H1 (cell line): ENCODE measurements around the gene CRTC3. TPM values are rescaled to one million over a fixed set of nuclear protein-coding genes. Genes with fewer than 3 reads are reported as not detected.
"Not testable (repeated sequence)": the region's sequence is repeated elsewhere in the genome, so short reads cannot be mapped to it uniquely, and the experiment has no call there.

Experiments used
- CTCF ChIA-PET: fragments of 300-600 bp; sonication (Branson Sonifier 250); formaldehyde crosslinking; loops from one replicate; lab custom pipeline; 2021; ENCODE audit not compliant: partially characterized antibody; lab: Charles Lee
- POLR2A ChIA-PET: fragments of 300-600 bp; sonication (Branson Sonifier 250); formaldehyde crosslinking; loops from one replicate; lab custom pipeline; 2021; ENCODE audit warnings: inconsistent platforms; ENCODE audit not compliant: partially characterized antibody; lab: Charles Lee
- DNase-seq, 2 experiments: peaks; one replicate each; pipeline versions ENCODE4 v3.0.0 to v3.0.0-alpha.2; 2010 to 2022; ENCODE audit warnings: low spot score in 2 of 2, low read depth in 1 of 2, mixed read lengths in 1 of 2
- FAIRE-seq: peaks from 2 replicates; lab custom pipeline; 2011; peaks lifted over from hg19 to GRCh38; lab: Jason Lieb, UNC
- H2AFZ ChIP-seq: 2 replicates; pipeline ENCODE4 v1.8.1; 2012; ENCODE audit warnings: low read length, inconsistent platforms
- H2AK5ac ChIP-seq: 2 replicates; pipeline ENCODE4 v1.6.1; 2013; ENCODE audit warnings: low read depth, low read length
- H2BK120ac ChIP-seq: replicated peaks from 2 replicates; pipeline ENCODE3; 2013; ENCODE audit warnings: low read depth, low read length, inconsistent platforms
- H2BK12ac ChIP-seq: 2 replicates; pipeline ENCODE4 v1.6.1; 2013; ENCODE audit warnings: low read depth, low read length
- H2BK15ac ChIP-seq: 2 replicates; pipeline ENCODE4 v1.6.1; 2013; ENCODE audit warnings: low read length
- H2BK20ac ChIP-seq: 2 replicates; pipeline ENCODE4 v1.6.1; 2013; ENCODE audit warnings: low read length
- H2BK5ac ChIP-seq: 2 replicates; pipeline ENCODE4 v1.6.1; 2013; ENCODE audit warnings: low read depth, low read length
- H3K14ac ChIP-seq: 2 replicates; pipeline ENCODE4 v1.6.1; 2013; ENCODE audit warnings: inconsistent platforms; ENCODE audit not compliant: insufficient read length
- H3K18ac ChIP-seq: 2 replicates; pipeline ENCODE4 v1.6.1; 2013; ENCODE audit warnings: low read length; ENCODE audit errors: extremely low read depth
- H3K23ac ChIP-seq: 2 replicates; pipeline ENCODE4 v1.6.1; 2013; ENCODE audit warnings: inconsistent platforms; ENCODE audit not compliant: insufficient read length
- H3K23me2 ChIP-seq: 2 replicates; pipeline ENCODE4 v1.6.1; 2013; ENCODE audit warnings: low read depth, low read length
- H3K27ac ChIP-seq: 2 replicates; pipeline ENCODE4 v1.6.1; 2011; ENCODE audit warnings: low read depth, low read length, inconsistent platforms
- H3K27me3 ChIP-seq, 4 experiments: replicated peaks in 1 of 4; 1 replicate in 1 of 4; 2 replicates in 3 of 4; pipeline versions ENCODE4 v1.6.1 to v1.8.1; 2011 to 2013; ENCODE audit warnings: low read length in 3 of 4, mild to moderate bottlenecking in 3 of 4, inconsistent platforms in 2 of 4, mixed read lengths in 2 of 4, moderate library complexity in 1 of 4; ENCODE audit not compliant: control insufficient read depth in 3 of 4, insufficient read depth in 3 of 4; ENCODE audit errors: extremely low read depth in 1 of 4
- H3K36me3 ChIP-seq, 4 experiments: 2 replicates each; pipeline versions ENCODE4 v1.6.1 to v1.8.1; 2011 to 2013; ENCODE audit warnings: mild to moderate bottlenecking in 4 of 4, low read length in 3 of 4, moderate library complexity in 2 of 4, control low read depth in 1 of 4, inconsistent platforms in 1 of 4; ENCODE audit not compliant: insufficient read depth in 4 of 4, control insufficient read depth in 2 of 4
- H3K4ac ChIP-seq: replicated peaks from 2 replicates; pipeline ENCODE3; 2013; ENCODE audit warnings: low read length, low read depth, mixed read lengths, inconsistent platforms; ENCODE audit not compliant: insufficient read length
- H3K4me1 ChIP-seq, 4 experiments: replicated peaks in 1 of 4; 1 replicate in 1 of 4; 2 replicates in 3 of 4; pipeline versions ENCODE4 v1.6.1 to v1.8.1; 2011 to 2013; ENCODE audit warnings: low read length in 3 of 4, inconsistent platforms in 2 of 4, mixed read lengths in 1 of 4; ENCODE audit not compliant: insufficient read depth in 4 of 4, control insufficient read depth in 3 of 4
- H3K4me2 ChIP-seq, 2 experiments: 2 replicates each; pipeline versions ENCODE4 v1.6.1 to v1.8.1; 2011 to 2013; ENCODE audit warnings: low read depth in 2 of 2, low read length in 2 of 2, control low read depth in 1 of 2, inconsistent platforms in 1 of 2, mild to moderate bottlenecking in 1 of 2; ENCODE audit not compliant: insufficient read depth in 1 of 2
- H3K4me3 ChIP-seq, 4 experiments: fragments of 200-600, 300-600 bp in 1 of 4; sonication (generic), shearing (Covaris generic), sonication (Bioruptor Twin) in 1 of 4; 2 replicates each; pipeline versions ENCODE4 v1.5.1 to v1.8.1; 2011 to 2016; ENCODE audit warnings: low read length in 4 of 4, low read depth in 3 of 4, control low read depth in 2 of 4, inconsistent platforms in 2 of 4, mild to moderate bottlenecking in 2 of 4, mixed read lengths in 1 of 4, moderate library complexity in 1 of 4; ENCODE audit not compliant: insufficient read depth in 2 of 4; ENCODE audit errors: extremely low read depth in 1 of 4
- H3K56ac ChIP-seq: replicated peaks from 2 replicates; pipeline ENCODE3; 2013; ENCODE audit warnings: low read depth, mild to moderate bottlenecking, mixed read lengths, low read length, inconsistent platforms; ENCODE audit not compliant: insufficient read length
- H3K79me1 ChIP-seq: 2 replicates; pipeline ENCODE4 v1.6.1; 2013; ENCODE audit warnings: low read depth, low read length, control low read depth
- H3K79me2 ChIP-seq, 2 experiments: 2 replicates each; pipeline versions ENCODE4 v1.6.1 to v1.8.1; 2012 to 2013; ENCODE audit warnings: low read length in 2 of 2, mild to moderate bottlenecking in 2 of 2, inconsistent platforms in 1 of 2; ENCODE audit not compliant: insufficient read depth in 2 of 2, control insufficient read depth in 1 of 2
- H3K9ac ChIP-seq, 4 experiments: replicated peaks in 1 of 4; 1 replicate in 1 of 4; 2 replicates in 3 of 4; pipeline versions ENCODE4 v1.6.1 to v1.8.1; 2011 to 2013; ENCODE audit warnings: low read depth in 3 of 4, low read length in 3 of 4, control low read depth in 2 of 4, mild to moderate bottlenecking in 2 of 4, moderate library complexity in 2 of 4, inconsistent platforms in 1 of 4; ENCODE audit errors: extremely low read depth in 1 of 4
- H3K9me3 ChIP-seq, 2 experiments: 2 replicates each; pipeline versions ENCODE4 v1.6.1 to v1.8.1; 2012 to 2013; ENCODE audit warnings: mild to moderate bottlenecking in 2 of 2, moderate library complexity in 2 of 2, control low read depth in 1 of 2, inconsistent platforms in 1 of 2, low read depth in 1 of 2, low read length in 1 of 2, mixed read lengths in 1 of 2; ENCODE audit not compliant: insufficient read depth in 2 of 2
- H4K20me1 ChIP-seq, 2 experiments: replicated peaks in 1 of 2; 2 replicates each; pipeline versions ENCODE3 to v1.8.1; 2011 to 2013; ENCODE audit warnings: inconsistent platforms in 2 of 2, low read length in 2 of 2, mild to moderate bottlenecking in 1 of 2; ENCODE audit not compliant: insufficient read depth in 2 of 2, control insufficient read depth in 1 of 2
- H4K5ac ChIP-seq: 2 replicates; pipeline ENCODE4 v1.6.1; 2013; ENCODE audit warnings: low read length, low read depth, mixed read lengths, inconsistent platforms; ENCODE audit not compliant: insufficient read length
- H4K8ac ChIP-seq: 2 replicates; pipeline ENCODE4 v1.8.0; 2013; ENCODE audit warnings: mild to moderate bottlenecking, moderate library complexity, low read length, inconsistent platforms; ENCODE audit not compliant: insufficient read depth; ENCODE audit errors: extremely low read depth
- H4K91ac ChIP-seq: replicated peaks from 2 replicates; pipeline ENCODE3; 2013; ENCODE audit warnings: low read length, mixed read lengths, inconsistent platforms; ENCODE audit not compliant: insufficient read length
- WGBS, 2 experiments: shearing (Covaris generic) in 1 of 2; methylation state at CpG; one replicate each; pipeline versions ENCODE4 v1.1.6 to v1.1.7; 2013 to 2015; ENCODE audit warnings: low lambda C conversion rate in 2 of 2, mixed read lengths in 2 of 2, inconsistent platforms in 1 of 2, low coverage in 1 of 2, missing lambda C conversion rate in 1 of 2; ENCODE audit not compliant: insufficient replicate concordance in 2 of 2, insufficient coverage in 1 of 2, insufficient read length in 1 of 2; ENCODE audit errors: extremely low coverage in 1 of 2, missing lambda C conversion rate in 1 of 2; 5-methylcytosine and 5-hydroxymethylcytosine counted together
- polyA plus RNA-seq, 7 experiments: library from polyadenylated mRNA; depleted of rRNA in 3 of 7; stranded (reverse) in 5 of 7; unstranded in 2 of 7; fragments of >200 nt in 5 of 7; fragments of 200-250 nt in 2 of 7; gene quantifications; 1 replicate in 5 of 7; 2 replicates in 1 of 7; 4 replicates in 1 of 7; pipeline versions ENCODE4 v1.2.1 to v1.2.3, GENCODE V29; 2011 to 2013; ENCODE audit warnings: missing spikeins in 2 of 7, mixed read lengths in 2 of 7
- total RNA-seq: library from RNA; stranded (reverse); fragmentation: NEBNext Ultra II Directional; extraction: Animal tissue kit (Norgen Biotek cat#: 25700); gene quantifications from 2 replicates; pipeline ENCODE4 v1.2.1, GENCODE V29; 2021

Gene CRTC3
- total and polyA plus RNA-seq, 2 of the 8 experiments (the other 6 are each of a cell fraction or from before 2014, with no cell fraction given): 5.0 to 5.3 TPM

- 50% methylated on average over 2 of the region's 2 CpGs; no CpG with 5 or more reads in 1 of the 2 experiments for WGBS, 2 experiments
- CTCF ChIA-PET: interaction anchor here (3.0 kb wide), 1 partner anchor 194 kb away, joined by 14 read pairs; no protein-coding TSS in a partner anchor
- POLR2A ChIA-PET: not testable (repeated sequence)
Observed at GRCh38 chr15:90513893-90514292, 15.8 kb upstream of the CRTC3 start.

More at GRCh38 chr15:90513893-90514292, 15.8 kb upstream of the CRTC3 start:
- H3K23me2 ChIP-seq, H3K27me3 ChIP-seq, H3K79me2 ChIP-seq, H3K4me3 ChIP-seq, H3K36me3 ChIP-seq, H4K91ac ChIP-seq, H4K20me1 ChIP-seq, H2AK5ac ChIP-seq, H3K79me1 ChIP-seq, H3K4ac ChIP-seq, H4K5ac ChIP-seq, H3K4me1 ChIP-seq, H2BK12ac ChIP-seq, H3K18ac ChIP-seq, H2BK15ac ChIP-seq, H2BK120ac ChIP-seq, H4K8ac ChIP-seq, H3K56ac ChIP-seq, H3K9me3 ChIP-seq, DNase-seq, H2BK5ac ChIP-seq, H3K23ac ChIP-seq, H2AFZ ChIP-seq, H3K9ac ChIP-seq, H2BK20ac ChIP-seq, H3K27ac ChIP-seq, H3K4me2 ChIP-seq, H3K14ac ChIP-seq, FAIRE-seq: not testable (repeated sequence)
